ENCODE data around the gene ABCA7. TPM values are rescaled to one million over a fixed set of nuclear protein-coding genes. Genes with fewer than 3 reads are reported as not detected.

Gene ABCA7
- total and polyA plus RNA-seq, 2 of the 8 experiments (the other 6 are each of a cell fraction or from before 2014, with no cell fraction given), result 10.4 to 25.6 TPM

GRCh38 chr19:1007399-1008251, 32.3 kb upstream of the ABCA7 start:
- no peak overlapping the region for H2BK20ac ChIP-seq (ENCODE audit: low read length)
- CTCF ChIA-PET (ENCODE audit: partially characterized antibody), result interaction anchor here (0.9 to 1.6 kb wide), 6 partner anchors 8 to 215 kb away, joined by 3 to 4 read pairs (median 3); no protein-coding TSS in a partner anchor
- WGBS, 2 experiments (ENCODE audit: extremely low coverage in 1 of 2, insufficient coverage in 1 of 2, insufficient read length in 1 of 2, insufficient replicate concordance in 2 of 2, low coverage in 1 of 2, low lambda C conversion rate in 2 of 2, missing lambda C conversion rate in 1 of 2), result 92% methylated on average over 37 of the region's 73 CpGs; no CpG with 5 or more reads in 1 of the 2 experiments

More at GRCh38 chr19:1007399-1008251, 32.3 kb upstream of the ABCA7 start:
- H4K5ac ChIP-seq (ENCODE audit: insufficient read length, low read depth, low read length), result no peak overlapping the region
- H3K27me3 ChIP-seq (replicated peaks in 1 of 4; ENCODE audit: control insufficient read depth in 3 of 4, extremely low read depth in 1 of 4, insufficient read depth in 3 of 4, low read length in 3 of 4), result no peaks in the 10 kb centered on the region
- H3K56ac ChIP-seq (replicated peaks; ENCODE audit: insufficient read length, low read depth, low read length), result no peak overlapping the region
- no peak overlapping the region for H2BK12ac ChIP-seq (ENCODE audit: low read depth, low read length)
- H3K9ac ChIP-seq (replicated peaks in 1 of 4; ENCODE audit: extremely low read depth in 1 of 4, low read depth in 3 of 4, low read length in 3 of 4), result no peak overlapping the region
- H3K18ac ChIP-seq (ENCODE audit: extremely low read depth, low read length), result no peak overlapping the region
- H3K4ac ChIP-seq (replicated peaks; ENCODE audit: insufficient read length, low read depth, low read length), result no peak overlapping the region
- no peak overlapping the region for H2BK120ac ChIP-seq (replicated peaks; ENCODE audit: low read depth, low read length)
- no peak for FAIRE-seq
- no peak overlapping the region for H4K91ac ChIP-seq (replicated peaks; ENCODE audit: insufficient read length, low read length)
- no peaks in the 10 kb centered on the region for H3K79me1 ChIP-seq (ENCODE audit: low read depth, low read length)
- H2BK15ac ChIP-seq (ENCODE audit: low read length), result no peak overlapping the region
- TF ChIP-seq KDM4A (IDR thresholded peaks at IDR 0.05; ENCODE audit: low read depth, low read length, severe bottlenecking) (no peak), TAF1 (IDR thresholded peaks at IDR 0.05; ENCODE audit: low read depth, low read length) (no peak), CHD1 (IDR thresholded peaks at IDR 0.05; ENCODE audit: low read depth, low read length) (no peak), KDM1A (IDR thresholded peaks at IDR 0.05; ENCODE audit: borderline replicate concordance, low read length) (no peak), RNF2 (IDR thresholded peaks at IDR 0.05; ENCODE audit: borderline replicate concordance, low read depth, low read length, missing control alignments, poor library complexity, severe bottlenecking) (no peak), SP2 (IDR thresholded peaks at IDR 0.05; ENCODE audit: low read length) (no peak), MAX (IDR thresholded peaks at IDR 0.05) (no peak), EP300 (IDR thresholded peaks at IDR 0.05; ENCODE audit: borderline replicate concordance in 1 of 2, low read depth in 2 of 2, low read length in 2 of 2) (no peak), BCL11A (IDR thresholded peaks at IDR 0.05; ENCODE audit: low read depth in 2 of 2, low read length in 2 of 2) (no peak), SAP30 (IDR thresholded peaks at IDR 0.05; ENCODE audit: insufficient read depth, insufficient replicate concordance, low read length) (no peak)
- no peak overlapping the region for H4K8ac ChIP-seq (ENCODE audit: extremely low read depth, insufficient read depth, low read length)
- no peaks in the 10 kb centered on the region for H3K4me1 ChIP-seq (replicated peaks in 1 of 4; ENCODE audit: control insufficient read depth in 3 of 4, insufficient read depth in 4 of 4, low read length in 3 of 4)
- no peak overlapping the region for H2AFZ ChIP-seq (ENCODE audit: low read length)
- no peak overlapping the region for H2BK5ac ChIP-seq (ENCODE audit: low read depth, low read length)
- H3K23me2 ChIP-seq (ENCODE audit: low read depth, low read length), result no peaks in the 10 kb centered on the region
- no peak overlapping the region for H3K23ac ChIP-seq (ENCODE audit: insufficient read length)
- DNase-seq (ENCODE audit: low read depth in 1 of 2, low spot score in 2 of 2), result no peak
- no peak overlapping the region for H3K14ac ChIP-seq (ENCODE audit: insufficient read length)
- H3K36me3 ChIP-seq (ENCODE audit: control insufficient read depth in 2 of 4, insufficient read depth in 4 of 4, low read length in 3 of 4), result peaks cover 4 to 40% (median 8%) of the 10 kb centered on the region in 4 experiments; a peak in 5 of 8 replicates
- H3K27ac ChIP-seq (ENCODE audit: low read depth, low read length), result no peak overlapping the region
- no peak overlapping the region for H3K4me2 ChIP-seq (ENCODE audit: insufficient read depth in 1 of 2, low read depth in 2 of 2, low read length in 2 of 2)
- H3K4me3 ChIP-seq (ENCODE audit: extremely low read depth in 1 of 4, insufficient read depth in 2 of 4, low read depth in 3 of 4, low read length in 4 of 4), result no peak overlapping the region
- peaks cover 0 to 6% of the 10 kb centered on the region in 2 experiments for H4K20me1 ChIP-seq (replicated peaks in 1 of 2; ENCODE audit: control insufficient read depth in 1 of 2, insufficient read depth in 2 of 2, low read length in 2 of 2)
- no peaks in the 10 kb centered on the region for H3K9me3 ChIP-seq (ENCODE audit: insufficient read depth in 2 of 2, low read depth in 1 of 2, low read length in 1 of 2)
- POLR2A ChIA-PET (ENCODE audit: partially characterized antibody), result interaction anchor here (0.5 to 7.7 kb wide), 5 partner anchors 12 to 214 kb away, joined by 3 to 81 read pairs (median 7); partner anchors contain the start of gene CNN2
- H2AK5ac ChIP-seq (ENCODE audit: low read depth, low read length), result no peak overlapping the region
- no peaks in the 10 kb centered on the region for H3K79me2 ChIP-seq (ENCODE audit: control insufficient read depth in 1 of 2, insufficient read depth in 2 of 2, low read length in 2 of 2)
